Heart left ventricle (tissue), 13 donors: ENCODE data around the gene RBM10.

Experiments used
- CTCF ChIP-seq, 12 donors: fragments of 200-600 bp; sonication (generic) in 4 of 12; IDR thresholded peaks; one replicate each; pipeline versions ENCODE4 v1.5.0 to v1.8.0; 2018 to 2022; ENCODE audit warnings: antibody characterized with exemption in 12 of 12, mild to moderate bottlenecking in 5 of 12
- POLR2A ChIP-seq, 2 donors: fragments of 450-650 bp; IDR thresholded peaks; one replicate each; pipeline ENCODE4 v1.6.1; 2017; ENCODE audit warnings: antibody characterized with exemption in 2 of 2, mild to moderate bottlenecking in 2 of 2, moderate library complexity in 2 of 2
- donor health status: ischemic (EF 13 %, LVEDD 7.1; RV severe dilation, severe dysfunction).
- donor health status: DM: no; HTN: yes; CAD: no.
- donor health status: DM: no; HTN: no; CAD: no.
- donor health status: ischemic (EF 25% LVEDD 6.9; RV normal size, moderate dysfunction).
- donor health status: ischemic (EF 25% LVEDD 5.7; RV mildly dilated, moderate dysfunction).
- donor health status: ischemic (EF 35%, LVEDD 5.7; RV mildly dilated, moderate dysfunction).
- donor health status: nonischemic (EF 11% LVEDD 7.7; RV severe dilation, severe dysfunction).
- donor health status: DM: yes; HTN: yes; CAD: no.
- donor health status: PGD.
- donor health status: ischemic (EF 29% LVEDD 5.4; RV normal size, mild dysfunction).
- donor health status: nonischemic (EF 23%, LVEDD 6.1; RV moderate dilation, normal function).

GRCh38 chrX:47144626-47145394 is at the start of gene RBM10, which contains the start of gene NDUFB11:
- TF ChIP-seq CTCF (IDR thresholded peaks at IDR 0.05) (peak; percentile 53 to 78 (median 68)), POLR2A (IDR thresholded peaks at IDR 0.05) (peak in 1 of 2 donors; percentile 44)
